ENCODE data around the gene ADARB2.
"Not testable (repeated sequence)": the region's sequence is repeated elsewhere in the genome, so short reads cannot be mapped to it uniquely, and the experiment has no call there.

Gene ADARB2

GRCh38 chr10:1423676-1424253 is 313.6 kb downstream of the ADARB2 start:
- DNase-seq (ENCODE audit: low read depth), result no peak

GRCh38 chr10:1422275-1422674 is 315.1 kb downstream of the ADARB2 start:
- DNase-seq (ENCODE audit: low read depth), result no peak

DNA sequence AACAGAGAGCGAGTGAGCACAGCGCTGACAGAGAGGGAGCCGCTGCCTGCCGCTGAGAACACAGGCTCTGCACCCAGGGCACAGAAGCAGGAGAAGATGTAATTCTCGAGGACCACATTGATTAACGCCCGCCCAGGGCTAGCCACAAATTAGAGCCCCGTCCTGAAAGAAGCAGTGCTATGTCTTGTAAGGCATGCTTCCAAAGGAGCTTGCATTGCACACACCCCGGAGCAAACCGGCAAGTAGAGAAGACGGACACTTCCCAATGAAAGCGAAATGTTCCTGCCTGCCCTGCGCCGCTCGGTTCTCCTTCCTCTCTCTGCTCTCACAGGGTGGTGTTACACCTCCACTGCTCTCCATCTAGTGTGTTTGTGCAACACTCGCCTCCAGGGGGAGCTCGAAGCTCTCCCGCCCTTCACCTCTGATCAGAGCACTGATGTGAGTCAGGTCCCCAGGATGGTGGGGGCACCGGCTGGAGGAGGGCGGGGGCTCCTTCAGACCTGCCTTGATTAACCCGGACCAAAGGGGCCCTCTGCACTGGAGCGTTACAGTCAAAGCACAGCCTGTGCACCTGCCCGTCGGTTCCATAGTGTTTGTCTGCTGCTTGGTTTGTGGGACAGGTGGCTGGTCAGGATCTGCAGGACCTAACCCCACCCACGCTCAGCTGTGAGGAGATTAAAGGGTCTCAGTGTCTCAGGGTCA is 316.5 kb downstream of the ADARB2 start:
- DNase-seq (ENCODE audit: low read depth), result peak; percentile 17

GRCh38 chr10:1419796-1420610 is 317.3 kb downstream of the ADARB2 start:
- no peak for DNase-seq (ENCODE audit: low read depth)

DNA sequence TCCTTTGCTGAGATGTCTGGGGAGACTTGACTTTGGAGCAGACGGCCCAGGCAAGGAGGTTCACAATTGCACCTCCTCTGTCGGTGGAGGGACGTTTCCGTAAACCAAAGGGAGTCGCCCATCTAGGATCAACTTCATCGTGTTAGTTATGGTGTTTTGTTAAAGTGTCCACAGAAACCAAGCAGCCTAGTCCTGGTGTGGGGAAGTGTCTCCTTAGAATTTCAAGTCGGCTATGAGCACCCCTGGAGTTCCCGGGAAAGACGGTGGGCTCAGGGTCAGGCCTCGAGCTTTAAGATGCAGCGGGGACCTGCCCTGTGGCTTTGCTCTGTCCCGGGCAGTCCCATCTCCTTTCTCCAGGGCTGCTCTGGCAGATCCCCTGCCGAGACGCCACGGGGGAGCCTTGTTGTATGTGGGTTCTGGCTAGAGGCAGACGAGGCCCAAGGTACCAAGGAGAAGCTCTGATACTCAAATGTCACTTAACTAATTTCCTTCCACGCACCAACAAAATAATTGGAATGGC is 319.2 kb downstream of the ADARB2 start:
- DNase-seq (ENCODE audit: low read depth), result no peak

DNA sequence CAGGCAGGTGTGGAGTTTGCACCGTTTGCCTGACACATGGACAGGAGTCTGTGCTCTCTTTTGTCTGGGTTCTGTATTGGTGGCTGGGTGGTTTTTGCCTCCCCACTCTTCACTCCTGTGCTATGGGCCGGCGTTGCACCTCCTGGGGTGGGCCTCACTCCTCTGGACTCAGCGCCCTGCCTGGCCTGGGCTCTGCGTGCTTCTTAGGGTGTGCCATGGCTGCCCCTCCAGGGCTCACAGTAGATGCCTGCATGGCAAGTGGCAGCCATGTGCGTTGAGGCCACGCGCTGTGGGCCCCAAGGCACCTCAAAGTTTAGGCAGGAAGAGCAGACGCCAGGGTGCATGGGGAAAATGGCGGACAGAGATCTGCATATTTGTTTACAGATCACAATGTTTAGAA is 319.8 kb downstream of the ADARB2 start:
- no peak for DNase-seq (ENCODE audit: low read depth)

DNA sequence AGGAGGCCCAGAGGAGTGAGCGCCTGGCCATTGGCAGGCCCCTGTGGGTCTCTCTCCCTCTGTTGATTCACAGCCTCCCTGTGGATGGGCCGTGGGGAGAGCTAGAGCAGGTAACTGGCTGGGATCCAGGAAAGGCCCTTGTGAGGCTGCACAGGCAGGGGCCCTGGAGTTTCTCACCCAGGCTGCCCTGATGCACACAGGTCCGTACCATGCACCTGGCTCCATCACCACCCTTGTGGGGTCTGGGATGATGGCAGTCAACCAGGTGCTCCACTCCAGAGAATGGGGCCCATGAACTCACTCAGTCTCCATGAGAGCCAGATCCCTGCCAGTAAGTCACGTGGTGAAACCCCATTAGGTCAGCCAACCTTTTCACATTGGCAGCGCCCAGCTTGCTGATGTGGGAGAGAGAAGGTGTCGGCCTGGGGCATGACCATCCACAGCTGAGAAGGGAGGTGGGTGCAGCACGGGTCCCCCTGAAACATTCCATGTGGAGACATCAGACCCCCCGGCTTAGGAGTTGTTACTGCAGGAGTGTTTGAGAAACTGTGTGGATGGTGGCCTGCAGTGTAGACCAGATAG is 320.8 kb downstream of the ADARB2 start:
- DNase-seq (ENCODE audit: low read depth), result no peak

GRCh38 chr10:1414893-1415292 is 322.4 kb downstream of the ADARB2 start:
- DNase-seq (ENCODE audit: low read depth), result no peak

GRCh38 chr10:1414346-1414745 is 323.0 kb downstream of the ADARB2 start:
- DNase-seq (ENCODE audit: low read depth), result not testable (repeated sequence)

- no peak for DNase-seq (ENCODE audit: low read depth)
Measured at GRCh38 chr10:1413823-1414222, 323.5 kb downstream of the ADARB2 start.

GRCh38 chr10:1413256-1413655 is 324.1 kb downstream of the ADARB2 start:
- no peak for DNase-seq (ENCODE audit: low read depth)

DNA sequence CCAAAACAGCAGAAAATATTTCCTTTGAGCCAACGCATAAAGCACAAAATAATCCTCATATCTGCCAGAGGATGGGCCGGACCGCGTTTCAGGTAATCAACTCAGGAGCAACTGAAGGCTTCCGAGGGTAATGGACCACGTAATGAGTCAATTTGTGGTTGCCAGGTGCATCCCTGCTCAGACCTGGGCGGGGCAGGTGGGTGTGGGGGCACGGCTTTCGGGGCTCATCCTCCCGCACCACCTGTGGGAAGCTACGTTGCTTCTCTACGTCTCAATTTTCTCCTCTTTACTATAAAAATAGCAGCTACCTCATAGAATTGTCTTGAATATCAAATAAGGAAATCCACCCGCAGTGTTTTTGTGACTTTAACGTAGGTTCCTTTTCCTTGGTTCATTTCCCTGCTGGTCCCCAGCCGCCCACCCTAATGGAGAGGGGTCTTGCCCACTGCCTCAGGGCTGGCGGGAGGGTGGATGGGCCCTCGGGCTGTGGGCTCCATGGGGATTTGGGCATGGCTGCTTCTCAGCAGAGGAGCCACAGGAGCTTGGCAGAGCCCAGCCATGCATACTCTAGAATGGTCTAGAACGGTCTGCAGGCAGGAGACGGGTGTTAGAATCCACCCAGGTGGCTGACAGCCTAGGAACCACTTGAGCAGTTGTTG is 324.7 kb downstream of the ADARB2 start:
- no peak for DNase-seq (ENCODE audit: low read depth)

GRCh38 chr10:1411956-1412355 is 325.4 kb downstream of the ADARB2 start:
- no peak for DNase-seq (ENCODE audit: low read depth)

DNA sequence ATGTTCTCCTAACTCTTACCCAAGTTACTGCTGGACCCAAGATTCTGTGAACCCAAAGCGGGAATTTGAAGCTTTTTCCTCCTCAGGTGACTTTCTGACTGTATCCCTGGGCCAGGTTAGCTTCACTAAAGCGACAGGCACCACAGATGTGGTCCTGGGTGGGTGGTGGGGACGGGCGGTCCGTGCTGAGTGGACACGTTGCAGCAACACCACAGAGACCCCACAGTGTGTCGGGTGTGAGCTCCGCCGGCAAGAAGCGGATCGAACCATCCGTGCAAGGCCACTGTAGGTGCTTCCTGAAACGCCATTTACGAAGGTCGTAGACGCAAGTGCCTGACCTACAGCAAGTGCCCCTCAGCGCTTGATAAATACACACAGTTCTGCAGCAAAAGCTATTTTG is 325.9 kb downstream of the ADARB2 start:
- no peak for DNase-seq (ENCODE audit: low read depth)

GRCh38 chr10:1410469-1411395 is 326.6 kb downstream of the ADARB2 start:
- no peak for DNase-seq (ENCODE audit: low read depth)

- DNase-seq (ENCODE audit: low read depth), result no peak
Measured at GRCh38 chr10:1410032-1410431, 327.3 kb downstream of the ADARB2 start.

- no peak for DNase-seq (ENCODE audit: low read depth)
Measured at GRCh38 chr10:1409392-1409791, 327.9 kb downstream of the ADARB2 start.

GRCh38 chr10:1408651-1409367 is 328.5 kb downstream of the ADARB2 start:
- no peak for DNase-seq (ENCODE audit: low read depth)

- DNase-seq (ENCODE audit: low read depth), result no peak
Measured at GRCh38 chr10:1406967-1407945, 330.1 kb downstream of the ADARB2 start.
